GM19193 (cell line): Measurements from ENCODE around the gene RDM1.

Experiments used
- POLR2A ChIP-seq: IDR thresholded peaks from 4 replicates; pipeline ENCODE4 v1.6.1; 2011; ENCODE audit not compliant: insufficient read depth, insufficient read length; ENCODE audit errors: extremely low read depth

The RDM1 gene

DNA sequence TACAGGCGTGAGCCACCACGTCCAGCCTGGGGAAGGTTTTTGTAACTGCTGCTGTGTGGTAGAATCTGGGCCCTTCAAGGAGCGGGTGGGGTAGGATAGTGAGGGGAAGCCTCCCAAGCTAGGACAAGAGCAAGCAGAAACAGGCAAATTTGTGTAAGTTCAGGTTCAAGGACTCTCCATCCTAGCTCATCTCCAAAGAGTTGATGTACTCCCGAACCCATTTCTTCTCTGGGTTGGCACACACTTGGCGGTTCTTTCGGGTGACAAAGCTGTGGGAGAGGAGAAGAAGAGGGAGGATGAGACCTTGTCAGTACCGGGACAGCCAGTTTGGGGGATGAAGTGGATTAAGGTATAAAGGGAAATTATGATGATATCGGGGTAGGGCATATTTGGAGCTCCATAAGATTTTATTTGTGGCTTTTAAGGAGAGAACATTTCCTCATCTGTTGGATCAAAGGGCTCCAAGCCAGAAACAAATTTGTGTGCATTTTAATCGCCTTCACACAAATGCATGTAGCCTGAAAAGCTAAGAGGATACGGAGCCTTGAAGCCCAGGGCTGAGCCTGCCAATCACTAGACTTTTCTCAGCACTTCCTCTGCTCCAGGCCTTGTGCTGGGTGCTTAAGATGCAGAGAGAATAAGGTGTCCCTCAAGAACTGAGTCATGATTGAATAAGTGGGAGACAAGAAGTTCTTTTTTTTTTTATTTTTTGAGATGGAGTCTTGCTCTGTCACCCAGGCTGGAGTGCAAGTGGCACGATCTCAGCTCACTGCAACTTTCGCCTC lies 58.2 kb downstream of the RDM1 start:
- TF ChIP-seq POLR2A = no peak

DNA sequence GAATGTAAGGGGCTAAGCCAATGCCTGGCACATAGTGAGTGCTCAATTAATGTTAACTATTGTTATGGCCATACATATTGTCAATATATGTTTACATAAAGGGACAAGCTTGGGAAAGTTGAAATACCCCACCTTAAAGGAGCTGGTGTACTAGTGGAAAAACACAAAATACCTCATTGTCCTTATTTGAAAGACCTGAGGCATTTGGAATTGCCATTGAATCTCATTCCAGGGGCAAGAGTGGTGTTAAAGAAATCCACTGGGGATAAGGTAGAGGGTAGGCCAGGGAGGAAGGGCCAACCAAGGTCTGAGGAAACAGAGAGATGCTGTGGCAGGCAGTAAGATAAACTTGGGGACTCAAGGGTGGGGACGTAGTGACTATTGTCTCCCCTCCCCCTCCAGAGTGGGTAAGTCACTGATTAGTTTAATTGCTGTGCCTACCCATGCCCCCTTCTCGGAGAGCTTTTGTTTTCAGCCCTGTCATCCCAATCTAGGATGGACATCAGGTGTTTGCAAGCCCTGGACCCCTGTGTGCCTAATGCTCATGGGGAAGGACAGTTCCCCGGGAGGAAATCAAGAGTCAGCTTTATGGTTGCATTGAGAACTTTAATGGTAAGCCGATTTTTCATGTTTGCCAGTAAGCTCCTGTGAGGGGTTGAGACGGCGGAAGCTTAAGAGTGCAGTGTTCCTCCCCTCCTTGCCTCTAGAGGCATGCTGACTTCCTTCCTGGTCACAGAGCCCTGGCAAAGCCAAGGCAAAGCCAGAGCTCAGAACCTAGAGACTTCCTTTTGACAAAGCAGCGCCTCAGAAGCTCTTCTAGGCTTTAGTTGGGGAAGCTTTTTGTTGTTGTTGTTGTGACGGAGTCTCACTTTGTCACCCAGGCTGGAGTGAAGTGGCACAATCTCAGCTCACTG lies 59.4 kb downstream of the RDM1 start:
- TF ChIP-seq POLR2A = no peak

DNA sequence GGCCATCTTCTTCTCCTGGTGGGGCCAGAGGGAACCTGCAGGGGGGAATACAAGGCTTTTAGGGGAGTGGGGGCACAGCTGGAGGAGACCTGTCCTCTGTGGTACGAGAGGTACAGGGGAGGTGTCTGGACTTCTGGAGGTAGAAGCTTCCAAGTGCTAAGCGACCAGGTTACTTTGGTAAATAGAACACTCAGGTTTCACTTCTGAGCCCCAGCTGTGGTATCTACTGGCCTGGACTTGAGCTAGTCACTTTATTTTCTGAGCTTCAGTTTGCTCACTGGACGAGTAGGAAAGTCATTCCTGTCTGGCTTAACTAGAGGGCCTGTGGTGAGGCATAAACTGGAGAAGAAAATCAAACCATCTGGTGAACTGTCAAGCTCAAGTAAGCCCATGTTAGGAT lies 61.8 kb downstream of the RDM1 start, which contains the start of gene HEATR9:
Gene HEATR9 (minus strand): TSS at position 155 of the 400 bp plus-strand sequence. CDS start 149 bp downstream, at position 6.
- TF ChIP-seq POLR2A = no peak
